ENCODE measurements around the gene PAQR4. TPM values are rescaled to one million over a fixed set of nuclear protein-coding genes. Genes with fewer than 3 reads are reported as not detected.

PAQR4 gene
- total RNA-seq, 2 experiments from 2014 or later = 37.0 to 37.9 TPM

DNA sequence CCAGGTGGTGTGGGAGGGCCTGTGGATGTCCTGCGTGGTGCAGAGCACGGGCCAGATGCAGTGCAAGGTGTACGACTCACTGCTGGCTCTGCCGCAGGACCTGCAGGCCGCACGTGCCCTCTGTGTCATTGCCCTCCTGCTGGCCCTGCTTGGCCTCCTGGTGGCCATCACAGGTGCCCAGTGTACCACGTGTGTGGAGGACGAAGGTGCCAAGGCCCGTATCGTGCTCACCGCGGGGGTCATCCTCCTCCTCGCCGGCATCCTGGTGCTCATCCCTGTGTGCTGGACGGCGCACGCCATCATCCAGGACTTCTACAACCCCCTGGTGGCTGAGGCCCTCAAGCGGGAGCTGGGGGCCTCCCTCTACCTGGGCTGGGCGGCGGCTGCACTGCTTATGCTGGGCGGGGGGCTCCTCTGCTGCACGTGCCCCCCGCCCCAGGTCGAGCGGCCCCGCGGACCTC, 44.4 kb downstream of the PAQR4 start:
- peaks cover 10% of the 10 kb centered on the region for H3K4me1 Mint-ChIP-seq (ENCODE audit: low read depth)
- intact Hi-C loops (cut with micrococcal nuclease) = no loop called here
- H3K4me3 Mint-ChIP-seq = no peak overlapping the region
- ChIA-PET POLR2A (no interaction called here), CTCF (interaction anchor here (1.0 to 14.6 kb wide), 2 partner anchors 13 to 14 kb away, joined by 3 to 412 read pairs; partner anchors contain the start of genes CLDN6, HCFC1R1, THOC6 and TNFRSF12A)
- H3K36me3 Mint-ChIP-seq = no peaks in the 10 kb centered on the region
- H3K27ac Mint-ChIP-seq = no peak overlapping the region
- H3K9me3 Mint-ChIP-seq = no peaks in the 10 kb centered on the region
- H3K27me3 Mint-ChIP-seq = peaks cover 8% of the 10 kb centered on the region
- no peak for DNase-seq

DNA sequence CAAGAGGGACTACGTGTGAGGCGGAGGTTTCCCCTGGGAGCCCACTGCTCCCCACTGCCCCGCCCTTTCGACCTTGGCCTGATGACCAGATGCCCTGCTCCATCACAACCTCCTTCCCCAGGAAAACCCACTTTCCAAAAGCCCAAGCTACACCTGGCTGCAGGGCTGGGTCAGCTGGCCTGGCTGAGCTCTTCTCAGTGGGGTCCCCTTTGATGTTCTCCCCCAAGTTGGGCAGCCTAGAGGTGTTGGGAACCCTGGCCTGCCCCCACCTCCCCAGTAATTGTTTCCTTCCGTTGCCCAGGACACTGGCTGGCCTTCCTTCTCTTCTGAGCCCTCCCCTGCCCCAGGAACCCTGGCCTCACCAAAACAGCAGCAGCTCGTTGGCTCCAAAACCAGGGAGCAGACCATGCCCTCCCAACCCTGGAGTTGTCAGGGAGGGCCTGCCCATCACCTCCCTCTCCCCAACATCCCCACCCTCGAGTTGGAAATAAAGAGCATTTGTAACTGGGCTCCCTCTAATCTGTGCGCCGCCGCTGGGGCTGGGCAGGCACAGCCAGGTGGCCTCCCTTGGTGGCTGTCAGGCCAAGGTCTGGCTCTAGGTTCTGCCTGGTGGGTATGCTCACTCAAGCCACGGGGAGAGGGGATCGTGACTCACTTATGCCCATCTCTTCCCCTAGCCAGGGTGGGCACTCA, 45.0 kb downstream of the PAQR4 start:
- intact Hi-C loops (cut with micrococcal nuclease) = no loop called here
- ChIA-PET CTCF (interaction anchor here (1.0 kb wide), 1 partner anchor 14 kb away, joined by 3 read pairs; no protein-coding TSS in a partner anchor), POLR2A (no interaction called here)
- DNase-seq = no peak
- Mint-ChIP-seq H3K36me3 (no peaks in the 10 kb centered on the region), H3K4me3 (no peak overlapping the region), H3K27me3 (peaks cover 8% of the 10 kb centered on the region), H3K27ac (peak overlapping the region; percentile 5), H3K4me1 (ENCODE audit: low read depth) (peaks cover 7% of the 10 kb centered on the region), H3K9me3 (no peaks in the 10 kb centered on the region)

DNA sequence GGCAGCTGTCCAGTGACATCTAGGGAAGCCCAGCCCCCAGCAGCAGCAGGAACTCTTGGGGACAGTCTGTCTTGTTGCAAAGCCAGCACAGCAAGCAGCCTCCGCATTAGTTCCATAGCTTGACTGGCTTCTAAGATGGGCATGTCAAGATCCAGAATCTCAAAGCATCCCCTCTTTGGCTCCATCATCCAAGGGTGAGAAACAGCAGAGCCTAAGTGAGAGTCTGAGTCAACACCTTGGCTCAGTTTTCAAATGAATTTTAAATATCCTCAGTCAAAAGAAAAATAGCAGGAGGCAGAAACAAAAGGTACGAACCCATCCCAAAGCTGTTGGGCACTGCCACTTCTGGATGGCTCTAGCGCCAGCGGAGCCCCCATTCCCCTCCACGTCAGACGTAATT, 45.8 kb downstream of the PAQR4 start:
- ChIA-PET CTCF (no interaction called here), POLR2A (no interaction called here)
- no peak for DNase-seq
- Mint-ChIP-seq H3K9me3 (no peaks in the 10 kb centered on the region), H3K4me3 (no peak overlapping the region), H3K27me3 (peaks cover 8% of the 10 kb centered on the region), H3K36me3 (no peaks in the 10 kb centered on the region), H3K27ac (no peak overlapping the region), H3K4me1 (ENCODE audit: low read depth) (peaks cover 14% of the 10 kb centered on the region)
- intact Hi-C loops (cut with micrococcal nuclease) = no loop called here

DNA sequence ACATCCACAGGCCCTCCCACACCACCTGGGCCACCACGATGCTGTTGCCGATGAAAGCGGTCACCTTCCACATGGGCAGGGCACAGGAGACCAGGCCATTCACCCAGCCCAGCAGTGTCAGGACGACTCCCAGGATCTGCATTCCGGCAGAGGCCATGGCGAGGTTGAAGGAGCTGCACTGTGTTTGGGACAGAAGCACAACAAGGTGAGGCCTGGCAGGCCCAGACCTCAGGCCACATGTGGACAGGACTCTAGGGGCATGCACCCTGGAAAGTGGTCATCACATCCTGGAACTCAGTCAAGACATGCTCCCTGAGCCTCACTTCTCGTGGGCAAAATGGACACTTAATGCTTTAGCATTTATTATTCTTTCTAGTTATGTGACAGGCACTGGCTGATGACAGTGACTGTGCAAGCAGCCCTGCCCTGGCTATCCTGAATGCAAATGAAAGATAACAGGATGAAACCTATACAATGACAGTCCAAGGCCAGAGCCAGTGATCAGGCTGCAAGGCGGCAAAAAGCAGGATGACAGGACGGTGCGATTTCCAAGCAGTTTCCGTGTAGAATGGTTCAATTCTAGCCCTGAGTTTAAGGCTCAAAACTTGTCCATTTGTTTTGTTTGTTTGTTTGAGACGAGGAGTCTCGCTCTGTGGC, 46.8 kb downstream of the PAQR4 start:
- no peaks in the 10 kb centered on the region for H3K36me3 Mint-ChIP-seq
- no peak for DNase-seq
- H3K27me3 Mint-ChIP-seq = peaks cover 8% of the 10 kb centered on the region
- ChIA-PET CTCF (no interaction called here), POLR2A (no interaction called here)
- intact Hi-C loops (cut with micrococcal nuclease) = no loop called here
- H3K4me3 Mint-ChIP-seq = no peak overlapping the region
- no peak overlapping the region for H3K27ac Mint-ChIP-seq
- H3K4me1 Mint-ChIP-seq (ENCODE audit: low read depth) = peaks cover 19% of the 10 kb centered on the region
- no peaks in the 10 kb centered on the region for H3K9me3 Mint-ChIP-seq

DNA sequence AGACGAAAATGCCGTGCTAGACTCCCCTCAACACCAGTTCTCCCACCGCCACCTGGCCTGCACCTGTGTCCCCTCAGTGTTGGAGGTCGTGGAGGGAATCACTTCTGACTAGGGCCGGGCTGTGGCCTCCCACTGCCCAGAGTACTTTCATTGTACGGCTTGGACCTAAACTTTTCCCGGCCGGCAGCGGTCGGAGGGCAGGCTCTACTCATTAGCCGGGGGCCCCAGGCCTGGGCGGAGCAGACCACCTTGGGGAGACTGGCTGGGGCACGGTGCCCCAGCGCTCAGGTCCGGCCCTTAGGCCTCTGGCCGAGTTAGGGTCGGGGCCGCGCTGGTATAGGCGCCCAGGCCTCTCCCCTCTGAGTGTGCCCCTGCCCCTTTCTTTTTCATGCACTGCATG, 48.2 kb downstream of the PAQR4 start:
- CTCF ChIA-PET = no interaction called here
- H3K4me3 Mint-ChIP-seq = no peak overlapping the region
- no peaks in the 10 kb centered on the region for H3K9me3 Mint-ChIP-seq
- no peak overlapping the region for H3K27ac Mint-ChIP-seq
- peaks cover 31% of the 10 kb centered on the region for H3K4me1 Mint-ChIP-seq (ENCODE audit: low read depth)
- intact Hi-C loops (cut with micrococcal nuclease) = no loop called here
- H3K27me3 Mint-ChIP-seq = peaks cover 5% of the 10 kb centered on the region
- DNase-seq = no peak
- POLR2A ChIA-PET = no interaction called here
- no peaks in the 10 kb centered on the region for H3K36me3 Mint-ChIP-seq

DNA sequence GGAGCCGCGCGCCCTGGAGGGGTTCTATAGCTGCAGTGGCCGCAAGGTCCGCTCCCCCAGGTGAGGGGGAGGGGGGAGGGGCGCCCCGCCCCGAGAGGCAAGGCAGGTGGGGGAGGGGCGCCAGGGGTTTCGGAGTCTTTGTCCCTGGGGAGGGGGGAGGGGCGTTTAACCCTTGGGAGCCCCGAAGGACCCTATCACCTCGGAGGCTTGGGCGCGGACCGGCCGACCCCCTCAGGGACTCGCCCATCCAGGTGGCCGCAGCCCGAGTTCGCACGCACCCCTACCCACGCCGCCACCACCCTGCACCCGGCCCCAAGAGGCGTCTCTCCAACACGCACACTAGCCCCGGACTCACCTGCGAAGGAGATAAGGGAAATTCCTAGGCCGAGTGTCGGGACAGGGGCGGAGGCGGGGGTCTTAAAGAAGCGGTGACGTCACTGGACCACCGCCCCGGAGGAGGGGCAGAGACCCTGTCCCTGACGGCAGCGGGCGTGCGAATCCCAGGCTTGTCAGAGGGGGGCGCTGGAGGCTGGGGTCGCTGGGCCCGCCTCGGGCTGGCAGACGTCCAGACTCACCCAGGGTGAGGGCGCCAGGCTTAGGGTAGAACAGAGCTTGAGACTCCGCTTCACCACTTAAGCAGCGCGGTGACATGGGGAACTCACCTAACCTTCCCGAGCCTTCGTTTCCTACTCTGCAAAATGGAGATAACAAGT, 48.8 kb downstream of the PAQR4 start, which contains the start of gene CLDN6:
Gene CLDN6 (minus strand): TSS at position 390 of the 713 bp plus-strand sequence. CDS start 2,162 bp downstream, outside the sequence.
- DNase-seq = peak; percentile 63
- CTCF ChIA-PET = interaction anchor here (6.2 to 17.0 kb wide), 2 partner anchors 12 kb away, joined by 86 to 412 read pairs; partner anchors contain the start of gene CLDN9
- POLR2A ChIA-PET = no interaction called here
- Mint-ChIP-seq H3K27me3 (peaks cover 2% of the 10 kb centered on the region), H3K9me3 (no peaks in the 10 kb centered on the region), H3K4me1 (ENCODE audit: low read depth) (peaks cover 37% of the 10 kb centered on the region), H3K4me3 (no peak within 1 kb of the TSS), H3K27ac (no peak within 1 kb of the TSS), H3K36me3 (no peaks in the 10 kb centered on the region)
- intact Hi-C loops (cut with micrococcal nuclease) = no loop called here

DNA sequence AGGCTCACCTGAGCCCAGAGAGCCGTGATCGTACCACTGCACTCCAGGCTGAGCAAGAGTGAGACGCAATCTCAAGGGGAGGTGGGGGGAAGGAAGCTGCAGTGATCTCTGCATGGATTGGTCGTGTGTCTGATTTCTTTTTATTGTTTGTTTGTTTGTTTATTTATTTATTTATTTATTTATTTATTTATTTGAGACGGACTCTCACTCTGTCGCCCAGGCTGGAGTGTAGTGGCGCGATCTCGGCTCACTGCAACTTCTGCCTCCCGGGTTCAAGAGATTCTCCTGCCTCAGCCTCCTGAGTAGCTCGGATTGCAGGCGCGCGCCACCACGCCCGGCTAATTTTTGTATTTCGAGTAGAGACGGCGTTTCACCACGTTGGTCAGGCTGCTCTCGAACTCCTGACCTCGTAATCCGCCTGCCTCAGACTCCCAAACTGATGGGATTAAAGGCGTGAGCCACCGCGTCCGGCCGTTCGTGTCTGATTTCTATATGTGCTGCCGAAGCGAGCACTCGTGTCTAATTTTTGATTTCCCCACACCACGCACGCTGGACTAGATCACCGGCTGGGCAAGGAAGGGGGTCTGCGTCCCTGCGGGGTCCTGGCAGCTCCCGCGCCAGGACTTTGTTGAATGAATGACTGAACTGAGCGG, 50.6 kb downstream of the PAQR4 start:
- CTCF ChIA-PET = interaction anchor here (1.4 to 17.0 kb wide), 4 partner anchors 10 to 115 kb away, joined by 3 to 412 read pairs (median 45); partner anchors contain the start of genes CLDN9 and ZNF213
- Mint-ChIP-seq H3K4me1 (ENCODE audit: low read depth) (peaks cover 47% of the 10 kb centered on the region), H3K9me3 (no peaks in the 10 kb centered on the region), H3K4me3 (peak overlapping the region; percentile 91), H3K36me3 (peaks cover 2% of the 10 kb centered on the region), H3K27me3 (peaks cover 2% of the 10 kb centered on the region), H3K27ac (peak overlapping the region; percentile 56)
- intact Hi-C loops (cut with micrococcal nuclease) = loop anchor here (1.0 to 5.0 kb wide), 4 partner anchors 15 to 243 kb away; partner anchors contain the start of gene FLYWCH1
- DNase-seq = no peak
- POLR2A ChIA-PET = interaction anchor here (0.6 to 1.9 kb wide), 3 partner anchors 9 to 108 kb away, joined by 3 to 11 read pairs (median 3); partner anchors contain the start of gene FLYWCH1

DNA sequence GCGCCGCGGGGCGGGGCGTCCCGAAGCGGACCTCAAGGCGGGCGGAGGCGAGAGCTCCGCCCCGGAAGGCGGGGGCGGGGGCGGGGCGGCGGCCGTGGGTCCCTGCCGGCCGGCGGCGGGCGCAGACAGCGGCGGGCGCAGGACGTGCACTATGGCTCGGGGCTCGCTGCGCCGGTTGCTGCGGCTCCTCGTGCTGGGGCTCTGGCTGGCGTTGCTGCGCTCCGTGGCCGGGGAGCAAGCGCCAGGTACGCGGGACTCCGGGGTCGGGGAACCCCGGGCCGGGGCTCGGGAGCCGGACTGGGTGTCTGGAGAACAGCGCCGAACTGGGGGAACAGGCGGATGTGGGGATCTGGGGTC, 51.1 kb downstream of the PAQR4 start, which contains the start of gene TNFRSF12A:
Gene TNFRSF12A (plus strand): TSS at position 122 of the 357 bp plus-strand sequence. CDS start 30 bp downstream, at position 152.
- intact Hi-C loops (cut with micrococcal nuclease) = loop anchor here (1.0 to 5.0 kb wide), 4 partner anchors 16 to 242 kb away; partner anchors contain the start of gene FLYWCH1
- CTCF ChIA-PET = interaction anchor here (1.4 to 17.0 kb wide), 5 partner anchors 10 to 115 kb away, joined by 3 to 412 read pairs (median 5); partner anchors contain the start of genes CLDN9 and ZNF213
- POLR2A ChIA-PET = interaction anchor here (0.6 to 1.9 kb wide), 3 partner anchors 9 to 129 kb away, joined by 3 to 11 read pairs (median 4); partner anchors contain the start of gene FLYWCH1
- no peaks in the 10 kb centered on the region for H3K9me3 Mint-ChIP-seq
- DNase-seq = peak; percentile 82
- peaks cover 2% of the 10 kb centered on the region for H3K36me3 Mint-ChIP-seq
- H3K27ac Mint-ChIP-seq = peak within 1 kb of the TSS; percentile 96
- H3K27me3 Mint-ChIP-seq = peaks cover 2% of the 10 kb centered on the region
- peaks cover 47% of the 10 kb centered on the region for H3K4me1 Mint-ChIP-seq (ENCODE audit: low read depth)
- peak within 1 kb of the TSS; percentile 91 for H3K4me3 Mint-ChIP-seq

DNA sequence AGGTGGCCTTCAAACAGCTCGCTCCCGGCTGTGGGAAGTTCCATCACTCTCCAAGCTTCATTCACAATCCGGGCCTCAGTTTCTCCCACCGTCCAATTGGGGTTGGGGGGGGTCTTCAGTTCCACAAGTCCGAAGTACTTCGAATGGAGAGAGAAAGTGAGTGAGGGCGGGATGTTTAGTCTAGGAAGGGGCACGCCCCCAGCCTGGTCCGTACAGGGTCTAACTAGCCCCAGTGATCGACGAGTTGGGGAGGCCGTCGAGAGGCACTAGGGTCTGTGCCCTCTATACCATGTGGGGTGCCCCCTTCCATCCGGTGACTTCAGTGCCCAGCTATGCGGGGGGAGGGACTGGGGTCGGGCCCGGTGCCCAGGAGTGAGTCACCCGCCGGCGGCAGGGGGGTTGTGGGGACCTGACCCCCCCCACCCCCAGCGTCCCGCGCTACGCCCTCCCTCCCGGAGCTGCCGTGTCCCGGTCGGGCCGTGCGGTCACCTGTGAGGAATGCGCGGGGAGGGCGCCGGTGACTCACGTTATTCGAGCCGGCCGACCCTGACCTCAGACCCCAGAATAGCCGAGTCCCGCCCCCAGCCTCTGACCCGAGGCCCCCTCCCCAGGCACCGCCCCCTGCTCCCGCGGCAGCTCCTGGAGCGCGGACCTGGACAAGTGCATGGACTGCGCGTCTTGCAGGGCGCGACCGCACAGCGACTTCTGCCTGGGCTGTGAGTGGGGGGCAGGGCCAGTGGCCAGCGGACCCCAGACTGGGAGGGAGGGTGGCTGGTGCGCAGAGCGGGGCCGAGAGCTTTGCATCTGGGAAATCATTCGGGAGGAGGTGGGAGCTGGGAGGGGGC, 51.7 kb downstream of the PAQR4 start:
- CTCF ChIA-PET = interaction anchor here (1.4 to 17.0 kb wide), 6 partner anchors 9 to 114 kb away, joined by 3 to 412 read pairs (median 6); partner anchors contain the start of genes CLDN9 and ZNF213
- Mint-ChIP-seq H3K4me1 (ENCODE audit: low read depth) (peaks cover 47% of the 10 kb centered on the region), H3K36me3 (peaks cover 2% of the 10 kb centered on the region), H3K4me3 (peak overlapping the region; percentile 91), H3K27me3 (peaks cover 2% of the 10 kb centered on the region), H3K27ac (peak overlapping the region; percentile 96), H3K9me3 (no peaks in the 10 kb centered on the region)
- POLR2A ChIA-PET = interaction anchor here (0.6 to 1.9 kb wide), 7 partner anchors 8 to 128 kb away, joined by 3 to 11 read pairs (median 4); partner anchors contain the start of genes FLYWCH1 and ZNF213
- intact Hi-C loops (cut with micrococcal nuclease) = loop anchor here (1.0 to 5.0 kb wide), 4 partner anchors 17 to 241 kb away; partner anchors contain the start of gene FLYWCH1
- peak; percentile 77 for DNase-seq

DNA sequence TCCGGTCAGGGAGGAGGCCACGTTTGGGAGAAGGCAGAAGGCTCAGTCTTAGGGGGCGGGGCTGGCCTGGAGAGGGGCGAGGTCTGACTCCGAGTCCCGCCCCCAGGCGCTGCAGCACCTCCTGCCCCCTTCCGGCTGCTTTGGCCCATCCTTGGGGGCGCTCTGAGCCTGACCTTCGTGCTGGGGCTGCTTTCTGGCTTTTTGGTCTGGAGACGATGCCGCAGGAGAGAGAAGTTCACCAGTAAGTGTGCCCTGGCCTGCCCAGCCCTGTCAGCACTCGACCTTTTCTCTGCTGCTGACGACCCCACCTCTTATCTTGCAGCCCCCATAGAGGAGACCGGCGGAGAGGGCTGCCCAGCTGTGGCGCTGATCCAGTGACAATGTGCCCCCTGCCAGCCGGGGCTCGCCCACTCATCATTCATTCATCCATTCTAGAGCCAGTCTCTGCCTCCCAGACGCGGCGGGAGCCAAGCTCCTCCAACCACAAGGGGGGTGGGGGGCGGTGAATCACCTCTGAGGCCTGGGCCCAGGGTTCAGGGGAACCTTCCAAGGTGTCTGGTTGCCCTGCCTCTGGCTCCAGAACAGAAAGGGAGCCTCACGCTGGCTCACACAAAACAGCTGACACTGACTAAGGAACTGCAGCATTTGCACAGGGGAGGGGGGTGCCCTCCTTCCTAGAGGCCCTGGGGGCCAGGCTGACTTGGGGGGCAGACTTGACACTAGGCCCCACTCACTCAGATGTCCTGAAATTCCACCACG, 52.5 kb downstream of the PAQR4 start:
- no peaks in the 10 kb centered on the region for H3K9me3 Mint-ChIP-seq
- DNase-seq = peak; percentile 92
- intact Hi-C loops (cut with micrococcal nuclease) = loop anchor here (2.0 to 5.0 kb wide), 4 partner anchors 51 to 241 kb away; partner anchors contain the start of gene FLYWCH1
- peaks cover 5% of the 10 kb centered on the region for H3K36me3 Mint-ChIP-seq
- H3K27ac Mint-ChIP-seq = peak overlapping the region; percentile 96
- no peaks in the 10 kb centered on the region for H3K27me3 Mint-ChIP-seq
- peak overlapping the region; percentile 91 for H3K4me3 Mint-ChIP-seq
- ChIA-PET POLR2A (interaction anchor here (0.9 to 1.9 kb wide), 7 partner anchors 7 to 113 kb away, joined by 3 to 11 read pairs (median 4); partner anchors contain the start of gene ZNF213), CTCF (interaction anchor here (1.7 to 17.0 kb wide), 4 partner anchors 8 to 108 kb away, joined by 5 to 412 read pairs (median 46); partner anchors contain the start of gene CLDN9)
- peaks cover 47% of the 10 kb centered on the region for H3K4me1 Mint-ChIP-seq (ENCODE audit: low read depth)

Measured in activated CD4-positive, alpha-beta memory T cell treated with anti-CD3 and anti-CD28 coated beads for 36 hours (primary cell).